Pancreas (tissue), 10 donors: Measurements from ENCODE around the gene SYNE4. TPM values are rescaled to one million over a fixed set of nuclear protein-coding genes. Genes with fewer than 3 reads are reported as not detected.

Experiments
- ATAC-seq, 4 donors: fragments of 200-7000 bp; cut with Tn5 transposase; one replicate each; pipeline versions ENCODE4 v1.8.0 to v1.9.1; 2020; ENCODE audit warnings: mild to moderate bottlenecking in 4 of 4, moderate library complexity in 4 of 4
- DNase-seq, 6 donors: peaks; one replicate each; pipeline ENCODE4 v3.0.0-alpha.2; 2020
- FAIRE-seq: peaks from 2 replicates; lab custom pipeline; 2012; peaks lifted over from hg19 to GRCh38; lab: Jason Lieb, UNC
- H3K27ac ChIP-seq, 4 donors: fragments of 200-600 bp; sonication (generic); 1 replicate in 3 of 4; 2 replicates in 1 of 4; pipeline versions ENCODE4 v1.5.0 to v1.8.0; 2020
- H3K27me3 ChIP-seq, 4 donors: fragments of 200-600 bp; one replicate each; pipeline ENCODE4 v1.8.0; 2021
- H3K36me3 ChIP-seq, 3 donors: fragments of 200-600 bp; sonication (generic) in 1 of 3; one replicate each; pipeline versions ENCODE4 v1.5.0 to v1.8.0; 2020 to 2021
- H3K4me1 ChIP-seq, 3 donors: fragments of 200-600 bp; one replicate each; pipeline ENCODE4 v1.8.0; 2021
- H3K4me3 ChIP-seq, 4 donors: fragments of 200-600 bp; sonication (generic) in 2 of 4; one replicate each; pipeline versions ENCODE4 v1.5.0 to v1.8.0; 2020 to 2021
- H3K9me3 ChIP-seq, 4 donors: fragments of 200-600 bp; one replicate each; pipeline ENCODE4 v1.8.0; 2021
- WGBS, 2 donors: extraction: QIAGEN DNeasy Blood & Tissue Kit; methylation state at CpG; one replicate each; pipeline ENCODE4 v1.1.7; 2013; 5-methylcytosine and 5-hydroxymethylcytosine counted together
- intact Hi-C, 3 donors: fragments of 100-400 bp; cut with DNase I; formaldehyde crosslinking; loops; one replicate each; pipeline versions ENCODE4 v1.11.1 to v1.14.2; 2022
- polyA plus RNA-seq, 2 donors: library from polyadenylated mRNA; stranded (reverse); fragments of 200-250 nt; gene quantifications; one replicate each; pipeline ENCODE4 v1.2.3, GENCODE V29; 2013
- total RNA-seq, 6 donors: library from RNA; stranded (reverse); fragmentation: NEBNext Ultra II Directional in 4 of 6; extraction: Animal tissue kit (Norgen Biotek cat#: 25700) in 4 of 6; gene quantifications; one replicate each; pipeline versions ENCODE4 v1.2.1 to v1.2.4, GENCODE V29; 2021 to 2023
- TF ChIP-seq, protein P1 (sequence below), 4 donors: fragments of 200-600 bp; sonication (generic) in 3 of 4; IDR thresholded peaks; one replicate each; pipeline versions ENCODE4 v1.5.0 to v1.8.0; 2021; ENCODE audit warnings: antibody characterized with exemption in 4 of 4
- donor health status: healthy with polysubstance abuse.
- donor health status: DM: no; HTN: no; CAD: no; lungs with moderate emphysema.
- donor health status: DM: no; HTN: no; CAD: no.
- donor health status: control.
- donor health status: control.
- donor health status: Bipolar disorder and iron deficiency.
- donor health status: DM: yes; HTN: yes; CAD: no.
- donor health status: DM: no; HTN: no; CAD: no.
- donor health status: DM: no; HTN: no; CAD: no.
- donor health status: DM: yes; HTN: yes; CAD: no.

The SYNE4 gene
- total and polyA plus RNA-seq, 8 donors, result 2.6 to 14.3 (median 4.7) TPM

DNA sequence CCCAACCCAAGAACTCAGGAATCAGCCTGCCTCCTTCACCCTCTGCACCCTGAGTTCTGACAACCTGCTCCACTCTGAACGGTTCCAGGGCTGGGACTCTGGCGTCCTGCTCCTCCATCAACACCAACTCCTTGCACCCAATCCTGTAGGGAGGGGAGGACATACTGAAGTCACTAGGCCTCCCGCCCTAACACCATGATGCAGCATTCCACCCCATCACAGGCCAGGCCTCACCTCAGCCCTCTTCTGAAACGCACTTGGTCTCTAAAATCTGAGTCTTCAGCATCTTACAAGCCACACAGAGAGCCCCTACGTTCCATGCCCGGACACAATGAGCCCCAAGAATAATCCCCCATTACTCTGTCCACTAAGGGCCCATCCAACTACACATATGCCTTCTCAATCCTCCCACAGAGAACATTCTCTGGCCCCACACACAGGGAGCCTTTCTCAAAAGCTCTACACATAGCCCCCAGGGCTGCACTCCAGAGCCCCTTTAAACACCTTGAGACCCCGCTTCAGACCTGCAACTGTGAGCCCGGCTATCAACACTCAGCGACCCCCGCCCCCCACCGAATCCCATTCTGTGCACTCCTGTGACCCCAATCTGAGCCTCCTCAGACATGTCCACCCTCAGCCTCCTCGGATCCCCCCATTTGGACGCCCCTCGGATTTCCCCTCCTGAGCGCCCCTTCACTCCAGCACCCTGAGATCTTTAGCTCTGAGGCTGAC lies 4.8 kb upstream of the SYNE4 start:
- WGBS, 2 donors, result 26 to 31% methylated on average over 15 of the region's 15 CpGs
- TF ChIP-seq, protein P1, sequence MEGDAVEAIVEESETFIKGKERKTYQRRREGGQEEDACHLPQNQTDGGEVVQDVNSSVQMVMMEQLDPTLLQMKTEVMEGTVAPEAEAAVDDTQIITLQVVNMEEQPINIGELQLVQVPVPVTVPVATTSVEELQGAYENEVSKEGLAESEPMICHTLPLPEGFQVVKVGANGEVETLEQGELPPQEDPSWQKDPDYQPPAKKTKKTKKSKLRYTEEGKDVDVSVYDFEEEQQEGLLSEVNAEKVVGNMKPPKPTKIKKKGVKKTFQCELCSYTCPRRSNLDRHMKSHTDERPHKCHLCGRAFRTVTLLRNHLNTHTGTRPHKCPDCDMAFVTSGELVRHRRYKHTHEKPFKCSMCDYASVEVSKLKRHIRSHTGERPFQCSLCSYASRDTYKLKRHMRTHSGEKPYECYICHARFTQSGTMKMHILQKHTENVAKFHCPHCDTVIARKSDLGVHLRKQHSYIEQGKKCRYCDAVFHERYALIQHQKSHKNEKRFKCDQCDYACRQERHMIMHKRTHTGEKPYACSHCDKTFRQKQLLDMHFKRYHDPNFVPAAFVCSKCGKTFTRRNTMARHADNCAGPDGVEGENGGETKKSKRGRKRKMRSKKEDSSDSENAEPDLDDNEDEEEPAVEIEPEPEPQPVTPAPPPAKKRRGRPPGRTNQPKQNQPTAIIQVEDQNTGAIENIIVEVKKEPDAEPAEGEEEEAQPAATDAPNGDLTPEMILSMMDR (IDR thresholded peaks at IDR 0.05), result no peak
- intact Hi-C loops, result no loop called here
- no peaks in the 10 kb centered on the region for H3K9me3 ChIP-seq
- FAIRE-seq (no peak), DNase-seq (peak in 1 of 6 donors; percentile 25), ATAC-seq (no peak)
- H3K27me3 ChIP-seq, result no peaks in the 10 kb centered on the region
- peak overlapping the region in 2 of 4 donors; percentile 2 to 72 for H3K27ac ChIP-seq
- H3K4me1 ChIP-seq, result peaks cover 0 to 4% (median 4%) of the 10 kb centered on the region in 3 donors
- H3K4me3 ChIP-seq, result peak overlapping the region; percentile 33 to 62 (median 48)
- H3K36me3 ChIP-seq, result no peaks in the 10 kb centered on the region

DNA sequence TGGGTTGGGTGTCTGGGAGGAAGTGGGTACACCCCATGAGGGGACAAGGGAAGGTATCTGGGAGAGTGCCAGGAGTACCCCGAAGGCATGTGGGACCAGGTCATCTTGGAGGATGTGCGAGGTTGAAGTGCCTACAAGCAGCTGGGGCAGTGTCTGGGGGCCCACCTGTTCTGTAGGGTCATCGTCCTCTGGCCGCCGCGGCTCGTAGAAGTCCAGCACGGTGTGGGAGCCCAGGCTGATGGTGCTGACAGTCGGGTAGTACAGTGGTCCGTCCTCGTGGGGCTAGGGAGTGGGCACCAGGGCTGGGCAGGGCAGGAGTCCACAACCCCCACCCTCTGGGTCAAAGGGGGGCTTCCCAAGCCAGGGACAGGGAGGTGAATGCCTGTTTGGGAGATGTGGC lies 1.8 kb upstream of the SYNE4 start:
- Histone ChIP-seq H3K27me3 (no peaks in the 10 kb centered on the region), H3K4me1 (peaks cover 0 to 4% (median 4%) of the 10 kb centered on the region in 3 donors), H3K4me3 (no peak overlapping the region), H3K9me3 (no peaks in the 10 kb centered on the region), H3K27ac (no peak overlapping the region), H3K36me3 (no peaks in the 10 kb centered on the region)
- TF ChIP-seq, protein P1 (IDR thresholded peaks at IDR 0.05), result no peak
- DNase-seq, result peak in 1 of 6 donors; percentile 73
- FAIRE-seq, result no peak
- 92 to 93% methylated on average over 11 of the region's 11 CpGs for WGBS, 2 donors
- no peak for ATAC-seq
- intact Hi-C loops, result no loop called here

DNA sequence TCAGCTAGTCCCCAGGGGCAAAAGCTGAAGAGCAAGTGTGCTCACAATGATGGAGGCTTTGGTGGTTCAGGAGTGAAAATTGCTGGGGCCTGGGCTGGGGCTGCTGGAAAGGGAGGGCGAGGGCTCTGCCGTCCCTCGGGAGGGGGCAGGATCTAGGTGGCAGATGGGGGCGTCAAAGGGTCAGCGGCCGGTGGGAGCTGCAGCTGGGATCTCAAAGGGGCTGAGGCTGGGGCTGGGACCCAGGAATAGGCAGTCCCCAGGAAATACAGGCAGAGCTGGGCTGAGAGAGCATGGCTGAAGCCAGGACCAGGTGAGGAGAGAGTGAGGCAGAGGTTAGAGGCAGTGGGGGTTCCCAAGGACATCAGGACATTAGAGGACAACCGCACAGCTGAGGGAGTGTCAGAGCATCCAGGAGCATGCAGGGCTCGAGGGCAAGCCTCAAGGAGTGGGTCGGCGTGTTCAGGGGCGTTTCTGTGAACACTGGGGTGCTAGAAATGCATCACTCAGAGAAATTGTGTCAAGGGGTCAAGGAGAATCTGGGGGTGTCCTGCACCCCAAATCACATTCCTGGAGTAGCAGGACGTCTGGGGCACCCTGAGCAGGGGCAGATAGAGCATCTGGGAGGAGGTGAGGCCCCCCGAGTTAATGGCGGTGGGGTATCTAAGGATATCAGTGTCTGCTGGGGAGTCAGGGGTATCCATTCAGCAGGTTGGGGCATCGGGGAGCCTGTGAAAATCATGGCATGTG lies 1.2 kb upstream of the SYNE4 start:
- H3K4me1 ChIP-seq, result peaks cover 0 to 4% (median 4%) of the 10 kb centered on the region in 3 donors
- 43 to 47% methylated on average over 15 of the region's 15 CpGs for WGBS, 2 donors
- H3K9me3 ChIP-seq, result no peaks in the 10 kb centered on the region
- FAIRE-seq (no peak), DNase-seq (no peak), ATAC-seq (no peak)
- no peaks in the 10 kb centered on the region for H3K36me3 ChIP-seq
- peak overlapping the region in 1 of 4 donors; percentile 55 for H3K27ac ChIP-seq
- no peaks in the 10 kb centered on the region for H3K27me3 ChIP-seq
- intact Hi-C loops, result no loop called here
- TF ChIP-seq, protein P1 (IDR thresholded peaks at IDR 0.05), result no peak
- peak overlapping the region in 3 of 4 donors; percentile 18 to 45 (median 40) for H3K4me3 ChIP-seq

DNA sequence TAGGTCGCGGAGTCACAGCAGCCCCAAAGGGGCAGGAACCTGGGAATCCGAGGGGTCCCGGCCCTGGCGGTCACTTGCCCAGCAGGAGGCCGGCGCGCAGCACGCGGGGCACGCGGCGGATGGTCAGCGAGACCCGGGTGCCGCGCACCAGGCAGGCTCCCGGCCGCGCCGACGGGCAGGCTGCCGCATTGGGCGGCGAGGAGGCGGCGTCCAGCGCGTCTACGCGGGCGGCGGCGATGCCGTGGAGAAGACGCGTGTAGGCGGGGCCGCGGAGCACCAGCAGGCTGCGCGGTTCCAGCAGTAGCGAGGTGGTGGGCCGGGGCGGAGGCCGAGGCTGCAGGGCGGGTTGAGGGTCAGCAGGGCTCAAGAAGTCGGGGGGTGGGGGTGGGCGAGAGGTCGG lies 607 bp upstream of the SYNE4 start:
- intact Hi-C loops, result no loop called here
- ATAC-seq, result peak; percentile 58 to 72 (median 63)
- TF ChIP-seq, protein P1 (IDR thresholded peaks at IDR 0.05), result no peak
- no peaks in the 10 kb centered on the region for H3K27me3 ChIP-seq
- DNase-seq, result peak in 5 of 6 donors; percentile 58 to 89 (median 76)
- peaks cover 0 to 4% (median 4%) of the 10 kb centered on the region in 3 donors for H3K4me1 ChIP-seq
- H3K27ac ChIP-seq, result peak overlapping the region in 3 of 4 donors; percentile 22 to 55 (median 50)
- no peaks in the 10 kb centered on the region for H3K9me3 ChIP-seq
- no peaks in the 10 kb centered on the region for H3K36me3 ChIP-seq
- 0 to 1% methylated on average over 37 to 50 of the region's 50 CpGs for WGBS, 2 donors
- peak overlapping the region in 3 of 4 donors; percentile 18 to 45 (median 40) for H3K4me3 ChIP-seq
- FAIRE-seq, result no peak
